Adrenal gland (tissue), 12 donors: Measurements from ENCODE around the gene TOGARAM1. TPM values are rescaled to one million over a fixed set of nuclear protein-coding genes. Genes with fewer than 3 reads are reported as not detected.
A peak's percentile ranks its signal among the peaks of the same experiment; 100 is the strongest.

ENCODE experiments used
- DNase-seq, 7 donors: peaks; one replicate each; pipeline ENCODE4 v3.0.0-alpha.2; 2019 to 2020
- H3K27ac ChIP-seq, 5 donors: fragments of 200-600 bp; sonication (generic) in 4 of 5; 1 replicate in 3 of 5; 2 replicates in 2 of 5; pipeline versions ENCODE4 v1.5.1 to v1.8.0; 2016 to 2020; ENCODE audit warnings: mild to moderate bottlenecking in 1 of 5
- H3K27me3 ChIP-seq: fragments of 200-600 bp; 2 replicates; pipeline ENCODE4 v1.8.0; 2021
- H3K36me3 ChIP-seq, 2 donors: fragments of 200-600 bp; replicated peaks in 1 of 2; 1 replicate in 1 of 2; 2 replicates in 1 of 2; pipeline versions ENCODE4 v1.5.1 to v1.8.0; 2018 to 2022
- H3K4me1 ChIP-seq, 2 donors: fragments of 200-600 bp; replicated peaks in 1 of 2; 1 replicate in 1 of 2; 2 replicates in 1 of 2; pipeline versions ENCODE4 v1.5.1 to v1.8.0; 2018 to 2021
- H3K4me3 ChIP-seq, 4 donors: fragments of 200-600 bp; sonication (generic) in 3 of 4; one replicate each; pipeline ENCODE4 v1.5.1; 2016 to 2018
- H3K9me3 ChIP-seq, 3 donors: fragments of 200-600 bp; sonication (generic) in 1 of 3; replicated peaks in 1 of 3; 1 replicate in 2 of 3; 2 replicates in 1 of 3; pipeline versions ENCODE4 v1.5.1 to v1.8.0; 2016 to 2021
- CTCF ChIP-seq, 6 experiments: fragments of 450-650 bp in 4 of 6; fragments of 200-600 bp in 2 of 6; sonication (generic) in 1 of 6; IDR thresholded peaks; 1 replicate in 5 of 6; 2 replicates in 1 of 6; pipeline versions ENCODE4 v1.5.1 to v1.8.0; 2016 to 2021; ENCODE audit warnings: antibody characterized with exemption in 6 of 6, mild to moderate bottlenecking in 2 of 6, moderate library complexity in 1 of 6
- POLR2A ChIP-seq, 2 donors: fragments of 450-650 bp; IDR thresholded peaks; one replicate each; pipeline ENCODE4 v1.6.1; 2017; ENCODE audit warnings: antibody characterized with exemption in 2 of 2, mild to moderate bottlenecking in 2 of 2, moderate library complexity in 1 of 2
- WGBS, 4 donors: extraction: QIAGEN DNeasy Blood & Tissue Kit in 2 of 4; methylation state at CpG; one replicate each; pipeline versions ENCODE4 v1.1.5 to v1.1.7; 2013 to 2017; 5-methylcytosine and 5-hydroxymethylcytosine counted together
- intact Hi-C, 2 donors: fragments of 100-400 bp; cut with DNase I; formaldehyde crosslinking; loops; one replicate each; pipeline versions ENCODE4 v1.14.1 to v1.15.0; 2022 to 2023
- polyA plus RNA-seq, 3 donors: library from polyadenylated mRNA; stranded (reverse); fragments of 200-250 nt in 2 of 3; fragments of 350-450 nt in 1 of 3; fragmentation: Illumina TruSeq in 1 of 3; extraction: RNeasy Lipid Tissue Mini Kit (QIAGEN cat#74804) in 1 of 3; gene quantifications; one replicate each; pipeline ENCODE4 v1.2.3, GENCODE V29; 2013 to 2014
- total RNA-seq, 9 donors: library from RNA; depleted of rRNA in 4 of 9; stranded (reverse); fragments of >200 nt in 4 of 9; fragments of 120-200 nt in 1 of 9; fragmentation: NEBNext Ultra II Directional in 1 of 9; extraction: Animal tissue kit (Norgen Biotek cat#: 25700) in 1 of 9; gene quantifications; one replicate each; pipeline versions ENCODE4 v1.1.0 to v1.2.4, GENCODE V29; 2013 to 2023
- donor health status: healthy with polysubstance abuse.
- donor health status: Bipolar disorder and iron deficiency.
- donor health status: DM: yes; HTN: yes; CAD: no.
- donor health status: DM: no; HTN: no; CAD: no.
- donor health status: DM: no; HTN: no; CAD: no.
- donor health status: DM: yes; HTN: yes; CAD: no.

TOGARAM1 gene
- total and polyA plus RNA-seq, 12 donors = 4.2 to 42.0 (median 19.1) TPM

GRCh38 chr14:45065540-45065939 is 103.5 kb downstream of the TOGARAM1 start:
- Histone ChIP-seq H3K4me3 (no peak overlapping the region), H3K36me3 (no peaks in the 10 kb centered on the region), H3K4me1 (peaks cover 4 to 11% of the 10 kb centered on the region in 2 donors), H3K9me3 (no peaks in the 10 kb centered on the region), H3K27me3 (no peaks in the 10 kb centered on the region), H3K27ac (no peak overlapping the region)
- DNase-seq = no peak
- intact Hi-C loops = no loop called here
- TF ChIP-seq CTCF (IDR thresholded peaks at IDR 0.05) (no peak), POLR2A (IDR thresholded peaks at IDR 0.05) (no peak)
- WGBS, 4 donors = 48 to 56% (median 52%) methylated on average over 3 of the region's 3 CpGs

- Histone ChIP-seq H3K27ac (peak overlapping the region in 1 of 5 donors; percentile 1), H3K9me3 (no peaks in the 10 kb centered on the region), H3K27me3 (no peaks in the 10 kb centered on the region), H3K36me3 (no peaks in the 10 kb centered on the region), H3K4me1 (peaks cover 4 to 11% of the 10 kb centered on the region in 2 donors), H3K4me3 (no peak overlapping the region)
- intact Hi-C loops = no loop called here
- DNase-seq = no peak
- 72 to 86% (median 83%) methylated on average over 2 of the region's 2 CpGs for WGBS, 4 donors
- no peak for TF ChIP-seq CTCF (IDR thresholded peaks at IDR 0.05)
- no peak for TF ChIP-seq POLR2A (IDR thresholded peaks at IDR 0.05)
Measured at GRCh38 chr14:45065956-45066355, 104.0 kb downstream of the TOGARAM1 start.

- intact Hi-C loops = no loop called here
- no peaks in the 10 kb centered on the region for H3K36me3 ChIP-seq
- H3K27me3 ChIP-seq = no peaks in the 10 kb centered on the region
- H3K9me3 ChIP-seq = no peaks in the 10 kb centered on the region
- no peak overlapping the region for H3K4me3 ChIP-seq
- 92 to 97% (median 96%) methylated on average over 3 of the region's 3 CpGs for WGBS, 4 donors
- peaks cover 4 to 11% of the 10 kb centered on the region in 2 donors for H3K4me1 ChIP-seq
- no peak overlapping the region for H3K27ac ChIP-seq
- no peak for DNase-seq
- no peak for TF ChIP-seq POLR2A (IDR thresholded peaks at IDR 0.05)
- no peak for TF ChIP-seq CTCF (IDR thresholded peaks at IDR 0.05)
Measured at GRCh38 chr14:45066667-45067066, 104.7 kb downstream of the TOGARAM1 start.

GRCh38 chr14:45068396-45068795 is 106.4 kb downstream of the TOGARAM1 start:
- peaks cover 4 to 11% of the 10 kb centered on the region in 2 donors for H3K4me1 ChIP-seq
- no peaks in the 10 kb centered on the region for H3K27me3 ChIP-seq
- TF ChIP-seq CTCF (IDR thresholded peaks at IDR 0.05) (no peak), POLR2A (IDR thresholded peaks at IDR 0.05) (no peak)
- intact Hi-C loops = no loop called here
- H3K9me3 ChIP-seq = no peaks in the 10 kb centered on the region
- no peak overlapping the region for H3K27ac ChIP-seq
- H3K36me3 ChIP-seq = no peaks in the 10 kb centered on the region
- no peak overlapping the region for H3K4me3 ChIP-seq
- no peak for DNase-seq
- 82 to 89% (median 86%) methylated on average over 3 of the region's 3 CpGs for WGBS, 4 donors
